Measurements from ENCODE around the gene ERC1.
A peak's percentile ranks its signal among the peaks of the same experiment; 100 is the strongest.
"Not testable (repeated sequence)": the region's sequence is repeated elsewhere in the genome, so short reads cannot be mapped to it uniquely, and the experiment has no call there.

The ERC1 gene

GRCh38 chr12:1030779-1031178 lies 39.8 kb downstream of the ERC1 start:
- DNase-seq (ENCODE audit: low read depth): no peak

GRCh38 chr12:1034243-1034642 lies 43.2 kb downstream of the ERC1 start:
- no peak for DNase-seq (ENCODE audit: low read depth)

- DNase-seq (ENCODE audit: low read depth): no peak
Measured at GRCh38 chr12:1034751-1035457, 43.9 kb downstream of the ERC1 start.

GRCh38 chr12:1041478-1041877 lies 50.5 kb downstream of the ERC1 start:
- DNase-seq (ENCODE audit: low read depth): peak; percentile 4

GRCh38 chr12:1044199-1044598 lies 53.2 kb downstream of the ERC1 start:
- DNase-seq (ENCODE audit: low read depth): no peak

GRCh38 chr12:1044696-1045095 lies 53.7 kb downstream of the ERC1 start:
- DNase-seq (ENCODE audit: low read depth): no peak

- DNase-seq (ENCODE audit: low read depth): no peak
Measured at GRCh38 chr12:1046727-1047126, 55.7 kb downstream of the ERC1 start.

- peak; percentile 4 for DNase-seq (ENCODE audit: low read depth)
Measured at GRCh38 chr12:1047898-1048660, 57.1 kb downstream of the ERC1 start.

GRCh38 chr12:1050059-1050707 lies 59.2 kb downstream of the ERC1 start:
- DNase-seq (ENCODE audit: low read depth): no peak

GRCh38 chr12:1051672-1052071 lies 60.6 kb downstream of the ERC1 start:
- DNase-seq (ENCODE audit: low read depth): not testable (repeated sequence)

GRCh38 chr12:1053690-1054089 lies 62.7 kb downstream of the ERC1 start:
- no peak for DNase-seq (ENCODE audit: low read depth)

- DNase-seq (ENCODE audit: low read depth): peak; percentile 5
Measured at GRCh38 chr12:1054117-1054870, 63.3 kb downstream of the ERC1 start.

- no peak for DNase-seq (ENCODE audit: low read depth)
Measured at GRCh38 chr12:1056390-1056789, 65.4 kb downstream of the ERC1 start.

- no peak for DNase-seq (ENCODE audit: low read depth)
Measured at GRCh38 chr12:1058423-1058822, 67.4 kb downstream of the ERC1 start.

GRCh38 chr12:1059162-1059561 lies 68.1 kb downstream of the ERC1 start:
- DNase-seq (ENCODE audit: low read depth): peak; percentile 79

GRCh38 chr12:1063852-1064251 lies 72.8 kb downstream of the ERC1 start:
- no peak for DNase-seq (ENCODE audit: low read depth)

- no peak for DNase-seq (ENCODE audit: low read depth)
Measured at GRCh38 chr12:1064317-1064716, 73.3 kb downstream of the ERC1 start.

GRCh38 chr12:1065629-1066028 lies 74.6 kb downstream of the ERC1 start:
- no peak for DNase-seq (ENCODE audit: low read depth)

- DNase-seq (ENCODE audit: low read depth): no peak
Measured at GRCh38 chr12:1069846-1070245, 78.8 kb downstream of the ERC1 start.

- DNase-seq (ENCODE audit: low read depth): no peak
Measured at GRCh38 chr12:1071182-1071581, 80.2 kb downstream of the ERC1 start.

- peak; percentile 36 for DNase-seq (ENCODE audit: low read depth)
Measured at GRCh38 chr12:1073652-1074051, 82.6 kb downstream of the ERC1 start.

- no peak for DNase-seq (ENCODE audit: low read depth)
Measured at GRCh38 chr12:1077036-1077803, 86.2 kb downstream of the ERC1 start.
